ENCODE measurements around the gene CTBS.

- no peak for TF ChIP-seq CTCF (CRISPR knock-in tag; IDR thresholded peaks at IDR 0.05)
- peak; percentile 66 for TF ChIP-seq CEBPB (IDR thresholded peaks at IDR 0.05; ENCODE audit: borderline replicate concordance, low read depth, low read length)
- TF ChIP-seq ZFX (CRISPR knock-in tag; IDR thresholded peaks at IDR 0.05; ENCODE audit: low read depth), result no peak
- no peak for TF ChIP-seq NFKB2 (CRISPR knock-in tag; IDR thresholded peaks at IDR 0.05; ENCODE audit: borderline replicate concordance)
- TF ChIP-seq ERF (CRISPR knock-in tag; IDR thresholded peaks at IDR 0.05), result no peak
- TF ChIP-seq FOSL2 (CRISPR knock-in tag; IDR thresholded peaks at IDR 0.05), result no peak
- no peak for TF ChIP-seq MYC (CRISPR knock-in tag; IDR thresholded peaks at IDR 0.05; ENCODE audit: borderline replicate concordance)
- TF ChIP-seq SMAD1 (CRISPR knock-in tag; IDR thresholded peaks at IDR 0.05; ENCODE audit: borderline replicate concordance, low read depth), result no peak
- TF ChIP-seq THRA (CRISPR knock-in tag; IDR thresholded peaks at IDR 0.05; ENCODE audit: borderline replicate concordance), result no peak
These were observed 3.6 kb downstream of the CTBS start for GRCh38 chr1:84570436-84571149.

Data from HepG2 (cell line).